Erythroblast (primary cell): ENCODE measurements around the gene STEAP3.

Source experiments
- GATA1 ChIP-seq: IDR thresholded peaks from 2 replicates; pipeline ENCODE4 v1.6.1; 2011; ENCODE audit warnings: low read depth, mild to moderate bottlenecking, control low read depth, low read length, moderate library complexity
- POLR2A ChIP-seq: IDR thresholded peaks from 2 replicates; pipeline ENCODE4 v1.6.1; 2011; ENCODE audit warnings: mild to moderate bottlenecking, low read length

DNA sequence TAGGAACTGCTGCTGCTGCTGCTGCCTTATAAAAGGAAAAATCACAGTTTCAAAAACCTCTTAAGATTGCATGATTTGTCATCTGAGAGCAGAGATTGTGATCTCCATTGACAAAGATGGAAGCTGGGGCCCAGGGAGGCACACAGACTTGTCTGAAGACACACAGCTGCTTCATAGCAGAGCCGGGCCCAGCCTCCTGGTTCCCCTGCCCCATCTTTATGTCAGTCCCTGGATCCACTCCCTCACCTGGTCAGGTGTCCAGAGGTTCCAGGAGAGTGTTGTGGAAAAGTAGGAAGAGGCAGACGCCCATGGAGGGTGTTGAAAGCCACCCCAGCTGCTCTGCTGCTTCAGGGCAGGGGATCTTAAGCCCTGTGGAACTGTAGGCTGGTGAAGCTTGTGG is 20.0 kb downstream of the STEAP3 start:
- TF ChIP-seq POLR2A (no peak), GATA1 (no peak)
